H9 (cell line): ENCODE data around the gene MBLAC1. TPM values are rescaled to one million over a fixed set of nuclear protein-coding genes. Genes with fewer than 3 reads are reported as not detected.

ENCODE experiments used
- DNase-seq: peaks from one replicate; pipeline ENCODE4 v3.0.0-alpha.2; 2017
- H2AFZ ChIP-seq: one replicate; pipeline ENCODE4 v1.6.1; 2013; ENCODE audit warnings: mild to moderate bottlenecking, low read length, control low read depth, moderate library complexity
- H2AK5ac ChIP-seq: 2 replicates; pipeline ENCODE4 v1.6.1; 2013; ENCODE audit warnings: low read length, control low read depth, mixed read lengths; ENCODE audit not compliant: insufficient read length
- H2BK120ac ChIP-seq: one replicate; pipeline ENCODE4 v1.6.1; 2013; ENCODE audit warnings: low read depth, mild to moderate bottlenecking, low read length, control low read depth, inconsistent platforms; ENCODE audit not compliant: poor library complexity, severe bottlenecking
- H2BK12ac ChIP-seq: 2 replicates; pipeline ENCODE4 v1.6.1; 2013; ENCODE audit warnings: low read length, control low read depth, mixed read lengths, low read depth; ENCODE audit not compliant: insufficient read length
- H2BK15ac ChIP-seq: 2 replicates; pipeline ENCODE4 v1.6.1; 2013; ENCODE audit warnings: low read depth, low read length, control low read depth
- H2BK20ac ChIP-seq: one replicate; pipeline ENCODE4 v1.6.1; 2013; ENCODE audit warnings: low read depth, mild to moderate bottlenecking, low read length, control low read depth, inconsistent platforms; ENCODE audit not compliant: poor library complexity, severe bottlenecking
- H2BK5ac ChIP-seq: 2 replicates; pipeline ENCODE4 v1.6.1; 2013; ENCODE audit warnings: low read length, control low read depth, mixed read lengths; ENCODE audit not compliant: insufficient read length
- H3K14ac ChIP-seq: 2 replicates; pipeline ENCODE4 v1.6.1; 2013; ENCODE audit warnings: low read length, control low read depth; ENCODE audit not compliant: insufficient read depth
- H3K18ac ChIP-seq: 2 replicates; pipeline ENCODE4 v1.6.1; 2013; ENCODE audit warnings: low read depth, mild to moderate bottlenecking, mixed read lengths, low read length, control low read depth; ENCODE audit not compliant: insufficient read length
- H3K23ac ChIP-seq: 2 replicates; pipeline ENCODE4 v1.6.1; 2013; ENCODE audit warnings: low read length, control low read depth, mixed read lengths, low read depth; ENCODE audit not compliant: insufficient read length
- H3K23me2 ChIP-seq: 2 replicates; pipeline ENCODE4 v1.6.1; 2013; ENCODE audit warnings: low read depth, mild to moderate bottlenecking, mixed read lengths, low read length, control low read depth; ENCODE audit not compliant: insufficient read length, poor library complexity, severe bottlenecking
- H3K27ac ChIP-seq: 2 replicates; pipeline ENCODE4 v1.5.1; 2013; ENCODE audit warnings: low read length, control low read depth, mixed read lengths, low read depth; ENCODE audit not compliant: insufficient read length
- H3K27me3 ChIP-seq: 2 replicates; pipeline ENCODE4 v1.6.1; 2013; ENCODE audit warnings: low read length, control low read depth, inconsistent platforms; ENCODE audit not compliant: insufficient read depth
- H3K4ac ChIP-seq: 2 replicates; pipeline ENCODE4 v1.6.1; 2013; ENCODE audit warnings: low read depth, mild to moderate bottlenecking, control low read depth, inconsistent platforms, low read length, moderate library complexity
- H3K4me1 ChIP-seq: 2 replicates; pipeline ENCODE4 v1.6.1; 2013; ENCODE audit warnings: low read length, control low read depth, inconsistent platforms; ENCODE audit not compliant: insufficient read depth
- H3K4me2 ChIP-seq: 2 replicates; pipeline ENCODE4 v1.6.1; 2013; ENCODE audit warnings: low read length, control low read depth, mixed read lengths; ENCODE audit not compliant: insufficient read length, insufficient read depth
- H3K56ac ChIP-seq: 2 replicates; pipeline ENCODE4 v1.6.1; 2013; ENCODE audit warnings: low read depth, mild to moderate bottlenecking, mixed read lengths, low read length, control low read depth; ENCODE audit not compliant: insufficient read length
- H3K79me1 ChIP-seq: 2 replicates; pipeline ENCODE4 v1.6.1; 2013; ENCODE audit warnings: low read depth, mild to moderate bottlenecking, moderate library complexity, low read length, control low read depth, inconsistent platforms; ENCODE audit not compliant: insufficient read depth, poor library complexity, severe bottlenecking
- H3K79me2 ChIP-seq: 2 replicates; pipeline ENCODE4 v1.6.1; 2013; ENCODE audit warnings: low read length, control low read depth, inconsistent platforms; ENCODE audit not compliant: insufficient read depth
- H3K9ac ChIP-seq: 2 replicates; pipeline ENCODE4 v1.6.1; 2013; ENCODE audit warnings: low read length, control low read depth, mixed read lengths; ENCODE audit not compliant: insufficient read length; ENCODE audit errors: extremely low read depth
- H3K9me3 ChIP-seq: one replicate; pipeline ENCODE4 v1.6.1; 2013; ENCODE audit warnings: low read depth, low read length, inconsistent platforms; ENCODE audit not compliant: control insufficient read depth
- H3T11ph ChIP-seq: one replicate; pipeline ENCODE4 v1.6.1; 2013; ENCODE audit warnings: mild to moderate bottlenecking, low read length, control low read depth, inconsistent platforms
- H4K20me1 ChIP-seq: one replicate; pipeline ENCODE4 v1.6.1; 2013; ENCODE audit not compliant: control insufficient read depth, insufficient read length, insufficient read depth
- H4K5ac ChIP-seq: 2 replicates; pipeline ENCODE4 v1.6.1; 2013; ENCODE audit warnings: low read depth, mild to moderate bottlenecking, mixed read lengths, low read length, control low read depth; ENCODE audit not compliant: insufficient read length
- H4K8ac ChIP-seq: replicated peaks from 2 replicates; pipeline ENCODE4 v1.6.1; 2013; ENCODE audit warnings: low read length, control low read depth, mixed read lengths, low read depth; ENCODE audit not compliant: insufficient read length
- H4K91ac ChIP-seq: 2 replicates; pipeline ENCODE4 v1.6.1; 2013; ENCODE audit warnings: low read depth, mild to moderate bottlenecking, moderate library complexity, mixed read lengths, low read length, control low read depth; ENCODE audit not compliant: insufficient read length
- H3K27ac Mint-ChIP-seq, 3 experiments: 2 replicates in 2 of 3; 3 replicates in 1 of 3; pipeline ENCODE4 v1.8.0; 2020 to 2021; ENCODE audit warnings: mixed read lengths in 3 of 3, mild to moderate bottlenecking in 1 of 3, moderate library complexity in 1 of 3
- H3K27me3 Mint-ChIP-seq: 2 replicates; pipeline ENCODE4 v1.8.0; 2021; ENCODE audit warnings: low read depth, mild to moderate bottlenecking, moderate library complexity, mixed read lengths
- H3K36me3 Mint-ChIP-seq, 3 experiments: 2 replicates in 2 of 3; 3 replicates in 1 of 3; pipeline ENCODE4 v1.8.0; 2020 to 2021; ENCODE audit warnings: low read depth in 3 of 3, mixed read lengths in 3 of 3; ENCODE audit not compliant: insufficient read depth in 1 of 3
- H3K4me1 Mint-ChIP-seq, 2 experiments: 2 replicates each; pipeline ENCODE4 v1.8.0; 2020; ENCODE audit warnings: mixed read lengths in 2 of 2
- H3K4me3 Mint-ChIP-seq, 2 experiments: 2 replicates in 1 of 2; 3 replicates in 1 of 2; pipeline ENCODE4 v1.8.0; 2020 to 2021; ENCODE audit warnings: mild to moderate bottlenecking in 2 of 2, mixed read lengths in 2 of 2, moderate library complexity in 1 of 2
- H3K9me3 Mint-ChIP-seq, 2 experiments: 2 replicates in 1 of 2; 3 replicates in 1 of 2; pipeline ENCODE4 v1.8.0; 2020; ENCODE audit warnings: mild to moderate bottlenecking in 2 of 2, mixed read lengths in 2 of 2, moderate library complexity in 1 of 2
- WGBS: extraction: QIAGEN DNeasy Blood & Tissue Kit; methylation state at CpG from one replicate; pipeline ENCODE4 v1.1.7; 2013; ENCODE audit warnings: missing lambda C conversion rate, low lambda C conversion rate, mixed read lengths; ENCODE audit not compliant: insufficient read length; ENCODE audit errors: extremely low coverage; 5-methylcytosine and 5-hydroxymethylcytosine counted together
- total RNA-seq: library from RNA; stranded (reverse); gene quantifications from 2 replicates; pipeline ENCODE4 v1.2.1, GENCODE V29; 2021
- TF ChIP-seq, protein P1 (sequence below): fragments of 200-600 bp; sonication (generic); conservative IDR thresholded peaks from 3 replicates; pipeline ENCODE4 v1.8.0; 2021; ENCODE audit warnings: antibody characterized with exemption, mild to moderate bottlenecking

Gene MBLAC1
- total RNA-seq, 1 experiment from 2014 or later, result 1.9 TPM

DNA sequence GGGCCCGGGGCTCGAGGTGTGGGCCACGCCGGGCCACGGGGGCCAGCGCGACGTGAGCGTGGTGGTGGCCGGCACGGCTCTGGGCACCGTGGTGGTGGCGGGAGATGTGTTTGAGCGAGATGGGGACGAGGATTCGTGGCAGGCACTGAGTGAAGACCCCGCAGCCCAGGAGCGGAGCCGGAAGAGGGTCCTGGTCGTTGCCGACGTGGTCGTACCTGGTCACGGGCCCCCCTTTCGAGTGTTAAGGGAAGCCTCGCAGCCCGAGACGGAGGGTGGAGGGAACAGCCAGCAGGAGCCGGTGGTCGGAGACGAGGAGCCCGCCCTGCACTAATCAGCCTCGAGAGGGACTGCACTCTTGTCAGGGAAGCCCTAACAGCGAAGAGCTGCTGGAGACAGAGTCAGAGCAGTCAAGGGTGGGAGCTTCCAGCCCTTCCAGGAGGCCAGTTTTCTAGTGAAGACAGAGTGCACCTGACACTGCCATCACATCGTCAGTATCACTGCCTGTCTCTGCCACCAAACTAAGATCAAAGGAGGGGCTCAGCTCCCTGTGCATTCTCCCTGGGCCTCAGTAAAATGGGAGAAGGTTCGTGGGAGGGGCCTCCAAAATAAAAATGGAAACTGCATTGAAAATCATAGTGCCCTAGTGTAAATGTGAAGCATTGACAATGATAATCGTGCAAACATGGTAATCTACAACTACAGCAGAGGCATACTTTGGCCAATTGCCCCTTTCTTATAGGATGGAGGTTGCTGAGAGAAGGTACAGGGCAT is 1.3 kb downstream of the MBLAC1 start:
- Histone ChIP-seq H4K8ac (no peak overlapping the region), H3K27me3 (no peaks in the 10 kb centered on the region; the same call in 1 of the 2 replicates), H2BK20ac (no peak overlapping the region), H3K9ac (peak overlapping the region; percentile 46), H4K5ac (no peak overlapping the region), H3K9me3 (no peaks in the 10 kb centered on the region), H3K4ac (no peak overlapping the region), H4K20me1 (no peaks in the 10 kb centered on the region), H2AFZ (no peak overlapping the region), H2BK5ac (no peak overlapping the region), H2AK5ac (no peak overlapping the region), H3K79me1 (no peaks in the 10 kb centered on the region), H2BK12ac (no peak overlapping the region), H3K18ac (no peak overlapping the region), H3K23ac (no peak overlapping the region), H2BK120ac (no peak overlapping the region), H3K56ac (no peak overlapping the region), H4K91ac (no peak overlapping the region), H3K23me2 (peaks cover 15% of the 10 kb centered on the region), H3K79me2 (no peaks in the 10 kb centered on the region), H2BK15ac (no peak overlapping the region), H3K14ac (no peak overlapping the region), H3K27ac (no peak overlapping the region), H3K4me2 (peak overlapping the region; percentile 92), H3T11ph (no peak overlapping the region), H3K4me1 (peaks cover 3% of the 10 kb centered on the region; the same call in 1 of the 2 replicates)
- peak overlapping the region; percentile 98 to 99 for H3K4me3 Mint-ChIP-seq
- DNase-seq, result peak; percentile 51
- no peaks in the 10 kb centered on the region for H3K9me3 Mint-ChIP-seq
- H3K4me1 Mint-ChIP-seq, result peaks cover 10 to 15% of the 10 kb centered on the region in 2 experiments
- TF ChIP-seq, protein P1, sequence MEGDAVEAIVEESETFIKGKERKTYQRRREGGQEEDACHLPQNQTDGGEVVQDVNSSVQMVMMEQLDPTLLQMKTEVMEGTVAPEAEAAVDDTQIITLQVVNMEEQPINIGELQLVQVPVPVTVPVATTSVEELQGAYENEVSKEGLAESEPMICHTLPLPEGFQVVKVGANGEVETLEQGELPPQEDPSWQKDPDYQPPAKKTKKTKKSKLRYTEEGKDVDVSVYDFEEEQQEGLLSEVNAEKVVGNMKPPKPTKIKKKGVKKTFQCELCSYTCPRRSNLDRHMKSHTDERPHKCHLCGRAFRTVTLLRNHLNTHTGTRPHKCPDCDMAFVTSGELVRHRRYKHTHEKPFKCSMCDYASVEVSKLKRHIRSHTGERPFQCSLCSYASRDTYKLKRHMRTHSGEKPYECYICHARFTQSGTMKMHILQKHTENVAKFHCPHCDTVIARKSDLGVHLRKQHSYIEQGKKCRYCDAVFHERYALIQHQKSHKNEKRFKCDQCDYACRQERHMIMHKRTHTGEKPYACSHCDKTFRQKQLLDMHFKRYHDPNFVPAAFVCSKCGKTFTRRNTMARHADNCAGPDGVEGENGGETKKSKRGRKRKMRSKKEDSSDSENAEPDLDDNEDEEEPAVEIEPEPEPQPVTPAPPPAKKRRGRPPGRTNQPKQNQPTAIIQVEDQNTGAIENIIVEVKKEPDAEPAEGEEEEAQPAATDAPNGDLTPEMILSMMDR, result no peak
- H3K27ac Mint-ChIP-seq, result no peak overlapping the region
- peaks cover 31% of the 10 kb centered on the region for H3K27me3 Mint-ChIP-seq
- peaks cover 2 to 9% (median 6%) of the 10 kb centered on the region in 3 experiments; a peak in 3 of 7 replicates for H3K36me3 Mint-ChIP-seq
- WGBS, result no CpG with 5 or more reads among the region's 37 CpGs
